SK-N-MC (cell line): ENCODE results near the gene STIMATE.

Source experiments
- DNase-seq: peaks from one replicate; pipeline ENCODE4 v3.0.0-alpha.2; 2011; ENCODE audit warnings: low read depth, low spot score
- H3K27ac ChIP-seq: fragments of 200-600 bp; sonication (generic); 2 replicates; pipeline ENCODE4 v1.5.1; 2016; ENCODE audit warnings: mixed run types
- H3K36me3 ChIP-seq: fragments of 200-600 bp; sonication (generic); 2 replicates; pipeline ENCODE4 v1.6.1; 2017; ENCODE audit warnings: antibody characterized with exemption, low read length, mixed read lengths; ENCODE audit not compliant: insufficient read depth
- H3K4me3 ChIP-seq: fragments of 200-600 bp; sonication (generic); 2 replicates; pipeline ENCODE4 v1.5.1; 2016
- H3K9ac ChIP-seq: fragments of 200-600 bp; sonication (generic); 2 replicates; pipeline ENCODE4 v1.8.0; 2017; ENCODE audit warnings: mixed run types, mixed read lengths; ENCODE audit not compliant: insufficient read length
- H3K9me3 ChIP-seq: fragments of 200-600 bp; sonication (generic); 2 replicates; pipeline ENCODE4 v1.6.1; 2017; ENCODE audit warnings: low read depth, mild to moderate bottlenecking, antibody characterized with exemption, low read length, moderate library complexity, mixed read lengths
- EZH2 ChIP-seq: fragments of 200-600 bp; sonication (generic); IDR thresholded peaks from one replicate; pipeline ENCODE4 v1.6.1; 2017; ENCODE audit warnings: antibody characterized with exemption
- FOXP2 ChIP-seq: optimal IDR thresholded peaks from 2 replicates; pipeline ENCODE3; 2011; ENCODE audit warnings: mild to moderate bottlenecking, moderate library complexity; ENCODE audit not compliant: insufficient read depth; ENCODE audit errors: extremely low read length, control extremely low read depth
- POLR2AphosphoS5 ChIP-seq: IDR thresholded peaks from 2 replicates; pipeline ENCODE4 v1.6.1; 2012; ENCODE audit warnings: mild to moderate bottlenecking, low read depth, low read length, borderline replicate concordance

The STIMATE gene

DNA sequence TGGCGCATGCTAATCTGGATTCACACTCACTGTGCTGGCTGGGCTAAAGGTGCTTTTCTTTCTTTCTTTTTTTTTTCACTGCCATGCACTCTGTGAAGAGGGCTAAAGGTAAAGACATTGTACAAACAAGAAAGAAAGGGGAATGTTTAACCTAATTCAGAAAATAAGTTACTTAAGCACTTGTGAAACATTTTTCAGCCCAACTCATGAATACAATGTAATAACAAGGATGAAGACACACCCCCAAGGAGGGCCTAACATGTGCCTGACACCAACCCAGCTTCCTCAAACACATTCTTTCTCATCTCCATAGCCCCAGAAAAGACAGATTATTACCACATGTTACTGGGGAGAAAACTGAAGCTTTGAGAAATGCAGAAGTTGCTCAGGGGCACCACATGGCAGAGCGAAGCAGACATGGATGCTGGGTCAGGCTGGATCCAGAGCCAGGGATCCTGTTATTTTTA, 5.7 kb downstream of the STIMATE start:
- DNase-seq = no peak
- Histone ChIP-seq H3K27ac (peak overlapping the region; percentile 83), H3K9ac (peak overlapping the region; percentile 63), H3K9me3 (no peaks in the 10 kb centered on the region), H3K4me3 (no peak overlapping the region), H3K36me3 (no peaks in the 10 kb centered on the region)
- TF ChIP-seq POLR2AphosphoS5 = no peak
- TF ChIP-seq FOXP2 = no peak
- TF ChIP-seq EZH2 = no peak

DNA sequence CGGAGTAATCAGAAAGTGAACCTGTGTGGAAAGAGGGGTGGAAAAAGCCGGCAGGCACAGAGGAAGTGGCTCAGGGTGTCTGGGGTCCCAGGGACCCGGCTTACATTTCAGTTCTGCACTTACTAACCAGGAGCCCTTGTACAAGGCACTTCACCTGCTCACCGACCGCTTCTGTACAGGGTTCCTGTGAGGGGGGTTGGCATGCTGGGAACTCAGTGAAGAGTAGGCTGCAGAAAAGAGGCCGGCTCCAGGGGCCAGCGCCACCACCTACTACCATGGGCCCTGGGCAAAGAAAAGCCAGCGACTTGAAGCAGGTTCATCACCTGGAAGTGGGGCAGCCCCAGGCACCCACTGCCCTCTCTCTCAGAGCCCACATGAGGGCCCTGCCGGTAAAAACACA, 6.2 kb downstream of the STIMATE start:
- Histone ChIP-seq H3K4me3 (no peak overlapping the region), H3K9ac (no peak overlapping the region), H3K36me3 (no peaks in the 10 kb centered on the region), H3K27ac (peak overlapping the region; percentile 83), H3K9me3 (no peaks in the 10 kb centered on the region)
- DNase-seq = no peak
- no peak for TF ChIP-seq FOXP2
- no peak for TF ChIP-seq POLR2AphosphoS5
- no peak for TF ChIP-seq EZH2

DNA sequence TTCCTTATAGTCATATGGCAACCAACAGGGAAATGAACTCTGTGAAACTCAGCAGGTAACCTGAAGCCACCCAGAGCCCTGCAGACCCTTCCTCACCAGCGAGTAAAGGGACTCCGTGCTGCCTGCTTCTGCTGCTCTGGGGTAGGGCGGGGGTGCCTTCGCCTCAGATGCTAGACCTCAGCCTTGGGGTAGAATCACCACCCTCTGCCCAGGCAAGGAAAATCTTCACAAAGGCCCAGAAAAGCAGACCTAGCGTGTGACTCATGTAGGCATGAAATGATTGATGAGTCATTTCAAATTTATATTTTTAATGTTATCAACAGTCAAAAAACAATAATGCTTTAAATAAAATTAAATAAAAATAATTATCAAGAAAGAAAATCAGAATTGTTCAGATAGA, 6.6 kb downstream of the STIMATE start:
- no peak for DNase-seq
- no peak overlapping the region for H3K27ac ChIP-seq
- no peak for TF ChIP-seq POLR2AphosphoS5
- TF ChIP-seq EZH2 = no peak
- TF ChIP-seq FOXP2 = no peak
- no peak overlapping the region for H3K4me3 ChIP-seq
- H3K36me3 ChIP-seq = no peaks in the 10 kb centered on the region; the same call in 1 of the 2 replicates
- H3K9me3 ChIP-seq = no peaks in the 10 kb centered on the region
- H3K9ac ChIP-seq = no peak overlapping the region

DNA sequence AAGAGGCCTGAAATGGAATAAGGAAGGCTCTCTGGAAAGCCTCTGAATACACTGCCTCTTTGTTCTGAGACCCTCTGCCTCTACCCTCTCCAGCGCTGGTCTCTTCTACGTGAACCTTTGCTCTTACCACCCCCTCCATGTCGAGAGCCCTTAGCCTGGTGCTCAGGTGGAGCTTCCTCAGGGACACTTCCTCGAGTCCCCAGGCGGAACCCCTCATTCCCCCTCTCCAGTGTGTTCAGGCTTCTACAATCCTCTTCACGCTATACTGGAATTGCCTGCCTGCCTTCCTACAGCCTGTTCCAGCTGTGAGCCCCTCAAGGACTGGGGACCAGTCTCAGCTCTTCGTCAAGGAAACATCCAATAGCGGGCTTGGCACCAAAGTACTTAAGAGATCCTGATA, 7.4 kb downstream of the STIMATE start:
- TF ChIP-seq POLR2AphosphoS5 (no peak), EZH2 (no peak), FOXP2 (no peak)
- H3K9me3 ChIP-seq = no peaks in the 10 kb centered on the region
- H3K4me3 ChIP-seq = no peak overlapping the region
- H3K9ac ChIP-seq = no peak overlapping the region
- DNase-seq = no peak
- H3K36me3 ChIP-seq = peaks cover 7% of the 10 kb centered on the region; the same call in 1 of the 2 replicates
- no peak overlapping the region for H3K27ac ChIP-seq

DNA sequence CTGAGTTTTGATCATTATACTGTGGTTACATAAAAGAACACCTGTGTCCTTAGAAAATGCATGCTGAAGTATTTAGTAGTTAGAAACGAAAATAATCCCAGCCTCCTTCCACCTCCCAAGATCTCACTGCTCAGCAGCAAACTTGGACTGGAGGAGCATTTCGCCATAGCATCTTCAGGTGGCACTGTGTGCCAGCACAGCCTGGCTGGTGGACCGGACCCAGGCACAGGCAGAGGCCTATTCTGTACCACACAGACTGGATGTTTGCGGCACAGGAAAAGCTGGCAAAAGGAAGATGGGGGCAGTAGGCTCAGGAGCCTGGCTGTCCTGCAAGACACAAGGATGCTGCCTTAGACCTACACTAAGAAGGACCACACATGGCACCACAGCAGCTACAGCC, 10.2 kb downstream of the STIMATE start:
- TF ChIP-seq FOXP2 (no peak), EZH2 (no peak), POLR2AphosphoS5 (no peak)
- no peak for DNase-seq
- H3K27ac ChIP-seq = no peak overlapping the region
- H3K4me3 ChIP-seq = no peak overlapping the region
- H3K9ac ChIP-seq = no peak overlapping the region
- peaks cover 7% of the 10 kb centered on the region; the same call in 1 of the 2 replicates for H3K36me3 ChIP-seq
- no peaks in the 10 kb centered on the region for H3K9me3 ChIP-seq

DNA sequence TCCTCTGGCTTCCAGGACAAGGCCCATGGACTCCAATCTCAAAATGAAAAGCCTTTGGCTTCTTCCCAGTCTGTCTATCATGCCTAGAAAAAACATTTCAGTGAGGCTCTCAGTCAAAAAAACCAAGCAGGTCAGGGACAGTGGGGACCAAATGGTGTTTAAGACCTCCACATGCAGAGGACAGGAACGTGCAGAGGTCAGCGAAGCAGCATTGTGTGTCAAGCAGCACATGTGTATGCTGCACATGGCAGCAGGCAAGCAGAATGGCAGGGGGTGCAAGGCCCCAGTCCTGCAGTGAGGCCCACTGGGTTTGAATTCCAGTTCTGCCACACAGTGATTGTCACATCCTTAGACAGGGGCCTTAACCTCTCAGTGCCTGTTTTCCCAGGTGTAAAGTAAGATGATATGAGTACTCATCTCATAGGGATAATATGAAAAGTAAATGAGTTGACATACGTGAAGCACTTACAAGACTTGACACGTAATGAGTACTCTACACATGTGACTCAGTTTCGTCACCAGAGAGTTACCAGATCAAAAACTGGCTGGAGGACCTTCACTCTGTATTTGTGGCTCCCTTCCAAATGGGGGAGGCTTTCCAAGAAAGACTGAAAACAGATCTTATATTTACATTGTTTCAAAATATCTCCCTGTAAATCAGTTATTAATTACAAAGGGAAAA, 11.2 kb downstream of the STIMATE start:
- Histone ChIP-seq H3K4me3 (no peak overlapping the region), H3K9me3 (no peaks in the 10 kb centered on the region), H3K9ac (no peak overlapping the region), H3K36me3 (peaks cover 7% of the 10 kb centered on the region; the same call in 1 of the 2 replicates), H3K27ac (no peak overlapping the region)
- DNase-seq = no peak
- TF ChIP-seq POLR2AphosphoS5 (no peak), EZH2 (no peak), FOXP2 (no peak)

DNA sequence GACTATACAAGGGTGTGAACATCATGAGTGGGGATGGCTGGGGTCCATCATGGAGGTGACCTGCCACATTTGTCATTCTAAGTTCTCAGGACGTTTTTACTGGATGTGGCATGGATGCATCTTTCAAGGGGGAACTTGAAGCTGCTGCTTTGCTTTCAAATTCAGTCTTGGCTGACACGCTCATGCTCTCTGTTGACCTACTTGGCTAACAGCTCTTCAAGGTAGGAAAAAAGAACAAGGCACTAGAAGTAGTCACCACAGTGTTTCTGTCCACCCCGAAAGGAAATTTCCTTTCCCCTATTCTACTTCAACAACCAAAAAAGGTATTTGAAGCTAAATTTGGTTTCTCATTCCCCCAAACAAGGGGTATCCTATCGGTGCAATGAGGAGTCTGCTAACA, 15.0 kb downstream of the STIMATE start:
- Histone ChIP-seq H3K4me3 (no peak overlapping the region), H3K36me3 (peaks cover 7% of the 10 kb centered on the region; the same call in 1 of the 2 replicates), H3K9me3 (no peaks in the 10 kb centered on the region), H3K9ac (no peak overlapping the region), H3K27ac (no peak overlapping the region)
- no peak for DNase-seq
- TF ChIP-seq EZH2 (no peak), FOXP2 (no peak), POLR2AphosphoS5 (no peak)

DNA sequence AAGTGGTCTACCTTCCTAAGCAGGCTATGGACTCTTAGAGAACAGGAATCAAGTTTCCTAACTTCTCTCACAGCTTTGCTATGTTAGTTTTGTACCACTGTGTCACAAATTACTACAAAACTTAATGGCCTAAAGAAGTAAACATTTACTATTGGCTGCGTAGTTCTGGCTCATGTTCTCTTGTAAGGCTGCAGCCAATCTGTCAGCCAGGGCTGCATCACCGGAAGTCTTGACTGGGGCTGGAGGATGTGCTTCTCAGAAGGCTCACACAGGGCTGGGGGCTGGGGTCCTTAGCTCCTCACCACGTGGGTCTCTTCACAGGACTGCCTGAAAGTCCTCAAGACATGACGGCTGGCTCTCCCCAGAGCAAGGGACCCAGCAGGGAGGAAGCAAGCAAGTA, 15.5 kb downstream of the STIMATE start:
- no peak for DNase-seq
- Histone ChIP-seq H3K4me3 (no peak overlapping the region), H3K9ac (no peak overlapping the region), H3K27ac (no peak overlapping the region), H3K36me3 (peaks cover 7% of the 10 kb centered on the region; the same call in 1 of the 2 replicates), H3K9me3 (no peaks in the 10 kb centered on the region)
- TF ChIP-seq FOXP2 = no peak
- TF ChIP-seq POLR2AphosphoS5 = no peak
- TF ChIP-seq EZH2 = no peak
